MV-4-11 (cell line): ENCODE results near the gene SERPINB7.
"Not testable (repeated sequence)": the region's sequence is repeated elsewhere in the genome, so short reads cannot be mapped to it uniquely, and the experiment has no call there.

Experiments used
- DNase-seq: peaks from one replicate; lab custom pipeline; 2025; lab: John Stamatoyannopoulos, UW

The SERPINB7 gene, protein sequence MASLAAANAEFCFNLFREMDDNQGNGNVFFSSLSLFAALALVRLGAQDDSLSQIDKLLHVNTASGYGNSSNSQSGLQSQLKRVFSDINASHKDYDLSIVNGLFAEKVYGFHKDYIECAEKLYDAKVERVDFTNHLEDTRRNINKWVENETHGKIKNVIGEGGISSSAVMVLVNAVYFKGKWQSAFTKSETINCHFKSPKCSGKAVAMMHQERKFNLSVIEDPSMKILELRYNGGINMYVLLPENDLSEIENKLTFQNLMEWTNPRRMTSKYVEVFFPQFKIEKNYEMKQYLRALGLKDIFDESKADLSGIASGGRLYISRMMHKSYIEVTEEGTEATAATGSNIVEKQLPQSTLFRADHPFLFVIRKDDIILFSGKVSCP

DNA sequence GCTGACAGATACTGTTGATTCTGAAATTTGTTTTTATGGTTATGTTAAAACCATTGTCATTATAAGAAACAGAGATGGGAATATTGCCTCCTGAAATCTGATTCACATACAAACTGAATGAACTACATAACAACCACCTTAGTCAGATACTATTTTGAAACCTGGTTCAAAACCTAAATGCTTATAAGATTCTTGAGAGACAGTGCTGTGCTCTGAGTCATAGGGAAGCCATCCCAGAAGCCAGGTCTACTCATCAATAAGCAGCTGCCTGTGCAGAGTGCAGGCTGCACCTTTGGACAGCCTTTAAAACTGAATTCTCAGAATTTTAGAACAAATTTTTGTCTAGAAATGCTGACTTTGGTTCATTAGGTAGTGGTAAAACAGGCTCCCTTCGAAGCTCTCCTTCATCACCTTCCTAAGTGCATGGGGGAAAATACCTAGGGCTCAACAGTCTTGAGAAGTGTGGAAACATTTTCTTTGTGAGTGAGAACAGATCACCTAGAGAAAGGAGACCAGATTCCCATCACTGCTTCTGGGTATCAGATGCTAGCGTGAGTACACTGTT, at the start of gene SERPINB7:
TSS of gene SERPINB7 (plus strand) at position 253 of the 565 bp plus-strand sequence. CDS start 6,955 bp downstream, outside the sequence.
- DNase-seq = no peak

DNA sequence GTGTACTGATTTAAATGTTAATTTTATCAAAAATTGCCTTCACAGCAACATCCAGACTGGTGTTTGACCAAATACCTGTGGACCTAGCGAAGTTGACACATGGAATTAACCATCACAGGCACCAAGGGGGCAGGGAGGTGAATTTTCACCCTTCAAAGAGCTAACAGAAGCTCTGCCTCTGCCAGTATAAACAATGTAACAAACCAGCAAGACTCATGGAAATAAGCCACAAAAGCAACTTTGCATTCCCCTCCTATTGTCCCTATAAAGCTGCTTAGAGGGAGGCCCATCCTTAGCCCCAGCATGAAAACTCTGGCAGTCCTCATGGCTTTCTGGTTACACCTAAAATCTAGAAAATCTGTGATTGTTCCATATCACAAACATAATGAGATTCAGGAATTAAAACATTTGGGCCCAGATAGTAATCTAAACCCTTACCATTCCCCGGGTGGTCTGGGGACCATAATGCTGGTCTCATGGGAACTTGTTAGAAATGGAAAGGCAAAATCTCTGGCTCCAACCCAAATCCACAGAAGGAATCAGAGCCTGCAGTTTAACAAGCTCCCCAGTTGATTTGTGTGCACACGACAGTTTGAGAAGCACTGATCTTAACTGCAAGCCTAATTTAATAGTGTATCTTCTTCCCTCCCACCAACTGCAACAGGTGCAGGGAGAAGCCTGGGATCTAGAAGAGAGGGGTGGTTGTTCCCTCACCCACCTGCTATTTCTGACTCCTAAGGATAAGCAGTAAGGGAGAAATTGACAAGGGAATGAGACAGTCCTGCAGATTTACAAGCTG, 49.3 kb upstream of the SERPINB7 start:
- DNase-seq = no peak

DNA sequence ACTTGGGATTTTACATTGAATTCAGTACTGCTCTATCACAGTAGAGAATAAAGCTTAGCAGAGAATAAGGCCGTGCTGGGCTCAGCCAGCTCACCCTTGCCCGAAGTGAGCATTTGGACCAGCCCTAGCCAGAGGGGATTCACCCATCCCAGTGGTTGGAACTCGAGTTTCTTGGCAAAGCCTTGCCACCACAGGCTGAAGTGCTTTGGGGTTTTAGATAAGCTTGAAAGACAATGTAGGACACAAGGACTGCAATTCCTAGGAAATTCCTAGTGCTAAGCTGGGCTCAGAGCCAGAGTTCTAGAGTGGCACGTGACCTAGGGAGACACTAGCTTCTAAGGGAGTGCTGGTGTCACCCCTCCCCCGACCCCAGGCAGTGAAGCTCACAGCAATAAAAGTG, 44.4 kb upstream of the SERPINB7 start:
- no peak for DNase-seq

- DNase-seq = no peak
Measured at GRCh38 chr18:63731215-63731614, 44.0 kb upstream of the SERPINB7 start.

- DNase-seq = no peak
Measured at GRCh38 chr18:63736876-63737275, 38.3 kb upstream of the SERPINB7 start.

DNA sequence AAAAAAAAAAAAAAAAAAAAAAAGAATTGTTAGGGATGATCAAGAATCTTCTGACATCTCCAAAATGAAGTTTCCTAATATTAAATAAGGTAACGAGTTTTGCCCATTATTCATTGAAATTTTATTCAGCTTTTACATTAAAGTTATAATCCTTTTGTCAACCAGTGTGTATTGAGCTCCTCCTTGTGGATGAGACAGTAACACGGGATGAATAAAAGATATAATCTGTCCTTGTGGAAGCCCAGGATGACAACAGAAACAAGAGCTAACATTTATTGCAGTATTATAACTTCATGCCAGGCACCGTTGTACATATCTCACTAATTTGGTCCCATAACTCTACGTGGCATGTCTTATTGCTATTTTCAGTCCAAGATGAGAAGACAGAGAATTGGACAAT, 33.4 kb upstream of the SERPINB7 start:
- DNase-seq = no peak

DNA sequence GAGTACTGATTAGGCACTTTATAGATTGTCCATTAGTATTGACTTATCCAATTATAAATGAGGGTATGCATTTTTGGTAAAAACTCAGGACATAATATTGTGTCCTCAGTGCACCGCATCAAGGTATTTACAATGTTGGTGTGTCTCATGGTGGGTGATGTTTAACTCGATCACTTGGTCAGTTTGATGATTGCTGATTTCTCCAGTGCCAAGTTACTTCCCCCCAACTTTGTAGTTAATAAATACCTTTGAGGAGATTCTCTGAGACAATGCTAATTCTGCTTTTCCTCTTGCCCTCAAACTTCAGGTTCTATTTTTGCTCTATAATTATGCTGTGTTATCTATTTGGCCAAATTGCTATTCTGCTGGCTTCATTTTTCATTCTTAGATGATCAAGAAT, 28.2 kb upstream of the SERPINB7 start:
- DNase-seq = no peak

GRCh38 chr18:63749489-63749888, 25.7 kb upstream of the SERPINB7 start:
- no peak for DNase-seq

DNA sequence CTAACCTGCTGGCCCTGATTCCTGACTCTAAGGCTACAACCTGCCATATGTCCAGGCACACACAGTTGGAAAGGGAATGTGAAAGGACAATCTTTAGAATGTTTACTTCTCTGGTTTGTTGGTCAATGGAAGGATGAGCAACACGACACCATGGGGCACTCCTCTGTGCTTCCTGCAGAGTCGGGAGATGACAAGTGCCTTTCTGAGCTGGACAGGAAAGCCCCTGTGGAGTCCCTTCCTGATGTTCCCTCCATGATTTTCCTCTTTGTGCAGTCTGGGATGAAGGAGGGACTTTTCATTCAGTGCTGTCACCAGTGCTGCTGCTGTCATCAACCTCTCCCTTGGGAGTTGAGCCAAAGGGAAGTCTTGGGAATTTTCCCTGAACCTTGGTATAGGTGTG, 22.6 kb upstream of the SERPINB7 start:
- DNase-seq = no peak

DNA sequence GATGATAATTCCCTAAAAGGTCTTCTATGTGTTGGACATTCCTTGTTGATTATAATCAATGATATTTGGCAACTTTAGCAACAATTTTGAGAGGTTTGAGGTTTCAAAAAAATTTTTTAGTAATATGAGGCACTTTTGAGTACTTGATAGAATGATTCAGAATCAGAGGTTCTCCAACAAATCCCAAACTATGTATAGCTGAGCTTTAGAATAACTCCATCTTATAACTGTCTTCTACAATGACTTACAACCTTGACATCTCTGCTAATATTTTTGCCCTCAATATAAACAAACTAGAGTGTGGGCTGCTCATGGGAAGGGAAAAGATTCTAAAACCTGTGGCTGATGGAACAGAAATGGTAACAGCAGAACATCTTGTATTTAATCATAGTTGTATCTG, 21.5 kb upstream of the SERPINB7 start:
- DNase-seq = no peak

GRCh38 chr18:63757541-63757940, 17.7 kb upstream of the SERPINB7 start:
- no peak for DNase-seq

- no peak for DNase-seq
Measured at GRCh38 chr18:63758615-63759240, 16.5 kb upstream of the SERPINB7 start.

GRCh38 chr18:63759786-63760185, 15.4 kb upstream of the SERPINB7 start:
- DNase-seq = not testable (repeated sequence)

DNA sequence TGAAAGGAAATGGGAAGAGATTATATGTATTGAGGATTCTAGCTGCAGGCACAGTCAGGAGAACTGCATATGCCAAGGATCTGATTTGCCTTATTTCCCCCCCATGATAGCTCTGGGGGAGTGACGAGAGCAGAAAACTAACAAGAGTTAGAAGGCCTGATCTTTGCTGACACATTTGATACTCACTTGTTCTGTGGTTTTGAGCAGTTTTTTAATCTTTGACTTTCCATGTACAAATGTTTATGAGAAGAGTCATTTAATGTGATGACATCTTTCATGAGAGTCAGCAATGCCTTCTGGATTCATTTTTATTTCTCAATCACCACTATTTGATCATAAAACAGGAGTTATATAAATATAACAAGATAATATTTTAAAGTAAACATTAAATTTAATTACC, 12.7 kb upstream of the SERPINB7 start:
- DNase-seq = no peak

GRCh38 chr18:63763831-63764600, 11.2 kb upstream of the SERPINB7 start:
- no peak for DNase-seq

DNA sequence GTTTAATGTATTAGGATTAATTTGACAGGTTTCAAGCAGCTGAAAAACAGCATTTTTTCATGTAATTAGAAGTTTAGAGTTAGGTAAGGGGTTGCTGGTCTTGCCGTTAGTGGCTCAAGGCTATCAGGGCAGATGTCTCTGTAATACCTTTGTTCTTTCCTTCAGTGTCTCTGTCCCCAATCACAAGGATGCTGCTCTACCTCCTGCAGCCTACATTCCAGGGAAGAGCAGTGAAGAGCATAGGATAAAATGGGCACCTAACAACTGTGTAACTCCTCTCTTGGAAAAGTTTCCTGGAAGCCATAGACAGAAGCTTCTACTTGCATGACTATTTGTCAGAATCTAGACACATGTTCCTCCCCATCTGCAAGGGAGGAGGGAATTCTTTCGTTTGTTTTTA, 9.4 kb upstream of the SERPINB7 start:
- DNase-seq = no peak

GRCh38 chr18:63773551-63773950, 1.7 kb upstream of the SERPINB7 start:
- DNase-seq = no peak

DNA sequence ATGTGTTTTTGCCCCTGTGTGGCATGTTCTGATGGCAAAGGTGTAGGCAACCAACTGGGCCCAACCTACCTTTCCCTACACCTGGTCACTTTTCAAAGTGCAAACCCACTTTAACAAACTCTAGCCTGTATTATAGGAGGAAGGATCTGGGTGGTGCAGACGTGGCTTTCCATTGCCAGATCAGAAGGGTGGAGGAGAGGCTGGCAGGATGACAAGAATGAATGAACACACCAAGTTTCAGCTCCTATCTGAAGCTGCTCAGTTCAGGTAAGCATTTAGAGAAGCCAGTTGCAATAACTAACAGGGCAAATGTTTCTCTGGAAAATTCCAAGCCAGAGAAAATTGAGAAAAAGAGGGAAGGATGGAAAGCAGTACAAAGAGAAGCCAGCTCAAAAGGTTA, 707 bp upstream of the SERPINB7 start:
- no peak for DNase-seq

DNA sequence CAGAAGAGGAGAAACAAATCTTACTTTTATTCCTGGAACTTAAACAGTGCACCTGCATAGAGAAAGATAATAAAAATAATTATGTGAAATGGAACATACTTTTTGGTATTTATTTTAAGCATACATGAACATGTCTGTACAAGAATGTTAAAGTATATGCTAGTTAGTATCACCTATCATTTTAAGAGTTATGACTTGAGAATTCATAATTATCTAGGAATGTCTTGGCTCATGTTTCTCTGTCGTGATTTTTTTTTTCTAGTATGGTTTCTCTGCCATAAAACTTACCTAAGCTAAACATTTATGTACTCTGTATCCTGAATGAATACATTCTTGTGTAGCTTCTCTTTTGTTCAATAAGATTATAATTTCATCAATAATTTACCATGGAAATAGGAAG, 4.2 kb downstream of the SERPINB7 start:
- no peak for DNase-seq

DNA sequence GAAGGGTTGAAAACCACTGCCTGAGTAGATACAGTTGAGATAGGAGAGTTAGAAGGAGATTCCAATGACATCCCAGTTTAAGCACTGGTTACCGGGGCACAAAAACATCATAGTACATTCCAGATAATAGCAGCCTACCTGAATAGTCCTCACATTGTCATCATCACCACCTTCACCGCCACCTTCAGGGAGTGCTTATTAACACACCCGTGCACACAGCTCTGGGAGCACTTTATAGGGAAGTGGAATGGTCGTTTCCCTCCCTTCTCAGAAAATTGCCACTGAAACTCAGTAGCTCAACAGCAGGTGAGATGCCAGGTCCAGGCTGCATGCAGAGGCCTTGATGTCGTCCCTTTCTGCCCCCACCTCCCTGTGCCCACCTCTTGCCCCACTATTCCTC, 8.2 kb downstream of the SERPINB7 start:
- no peak for DNase-seq

DNA sequence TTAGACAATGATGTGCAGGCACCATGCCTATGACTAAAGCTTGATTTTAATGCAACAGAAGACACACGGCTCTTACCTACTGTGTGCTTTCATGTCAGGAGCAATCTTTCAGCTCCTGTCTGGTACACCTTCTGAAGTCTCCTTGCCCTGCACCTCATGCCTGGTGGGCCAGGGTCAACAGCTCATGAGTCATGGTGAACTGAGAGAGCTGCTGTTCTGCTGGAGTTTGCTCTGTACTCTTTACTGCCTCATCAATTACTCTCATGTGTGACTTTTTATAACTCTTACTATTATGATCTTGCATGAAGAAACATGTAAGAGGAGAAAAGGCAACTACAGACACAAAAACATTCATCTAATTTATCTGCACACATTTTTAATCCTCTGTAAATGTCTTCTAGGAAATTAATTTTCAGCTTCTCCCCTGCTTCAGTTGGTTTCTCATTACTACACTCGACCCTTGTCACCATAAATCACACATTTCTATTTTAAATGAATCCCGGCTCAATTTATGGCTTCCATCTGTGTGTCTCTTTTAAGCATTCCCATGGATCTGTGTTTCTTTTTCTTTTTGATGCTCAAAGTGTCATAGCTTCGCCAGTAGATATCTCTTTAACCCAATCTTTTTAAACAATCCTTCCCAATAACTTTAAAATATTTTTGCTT, 9.7 kb downstream of the SERPINB7 start:
- no peak for DNase-seq
